Heart right ventricle (tissue), 16 donors: ENCODE results near the gene FOXP2. TPM values are rescaled to one million over a fixed set of nuclear protein-coding genes. Genes with fewer than 3 reads are reported as not detected.
"Not testable (repeated sequence)": the region's sequence is repeated elsewhere in the genome, so short reads cannot be mapped to it uniquely, and the experiment has no call there.

Source experiments
- ATAC-seq, 8 donors: fragments of 200-7000 bp; cut with Tn5 transposase; one replicate each; pipeline ENCODE4 v1.9.1; 2020; ENCODE audit warnings: mild to moderate bottlenecking in 8 of 8, moderate library complexity in 8 of 8, moderate number of reproducible peaks in 1 of 8
- DNase-seq, 2 donors: peaks; one replicate each; pipeline ENCODE4 v3.0.0-alpha.2; 2020
- H3K27ac ChIP-seq, 10 donors: fragments of 200-600 bp; sonication (generic) in 2 of 10; one replicate each; pipeline versions ENCODE4 v1.5.0 to v1.8.0; 2020 to 2022; ENCODE audit warnings: mild to moderate bottlenecking in 3 of 10
- H3K27me3 ChIP-seq, 7 donors: fragments of 200-600 bp; one replicate each; pipeline ENCODE4 v1.8.0; 2021 to 2022; ENCODE audit warnings: mild to moderate bottlenecking in 2 of 7
- H3K36me3 ChIP-seq, 9 donors: fragments of 200-600 bp; sonication (generic) in 1 of 9; one replicate each; pipeline versions ENCODE4 v1.5.0 to v1.8.0; 2020 to 2022; ENCODE audit warnings: mild to moderate bottlenecking in 2 of 9
- H3K4me1 ChIP-seq, 9 donors: fragments of 200-600 bp; sonication (generic) in 1 of 9; one replicate each; pipeline versions ENCODE4 v1.5.0 to v1.8.0; 2020 to 2022; ENCODE audit warnings: mild to moderate bottlenecking in 4 of 9
- H3K4me3 ChIP-seq, 10 donors: fragments of 200-600 bp; sonication (generic) in 2 of 10; one replicate each; pipeline versions ENCODE4 v1.5.0 to v1.8.0; 2020 to 2022; ENCODE audit warnings: mild to moderate bottlenecking in 7 of 10, moderate library complexity in 2 of 10
- H3K9me3 ChIP-seq, 11 donors: fragments of 200-600 bp in 10 of 11; sonication (generic) in 2 of 11; one replicate each; pipeline versions ENCODE4 v1.5.0 to v1.8.0; 2013 to 2022; ENCODE audit warnings: mild to moderate bottlenecking in 2 of 11, control low read depth in 1 of 11, moderate library complexity in 1 of 11
- CTCF ChIP-seq, 9 donors: fragments of 200-600 bp; sonication (generic) in 2 of 9; IDR thresholded peaks; one replicate each; pipeline versions ENCODE4 v1.5.0 to v1.8.0; 2021 to 2022; ENCODE audit warnings: antibody characterized with exemption in 9 of 9, mild to moderate bottlenecking in 5 of 9, moderate library complexity in 1 of 9
- WGBS, 2 donors: extraction: QIAGEN DNeasy Blood & Tissue Kit; methylation state at CpG; one replicate each; pipeline ENCODE4 v1.1.7; 2013; ENCODE audit warnings: inconsistent platforms in 1 of 2; 5-methylcytosine and 5-hydroxymethylcytosine counted together
- intact Hi-C, 10 donors: fragments of 100-400 bp; cut with DNase I; formaldehyde crosslinking; loops; one replicate each; pipeline versions ENCODE4 v1.11.1 to v1.14.2; 2022
- polyA plus RNA-seq, 2 donors: library from polyadenylated mRNA; stranded (reverse); fragments of 200-250 nt; gene quantifications; one replicate each; pipeline ENCODE4 v1.2.3, GENCODE V29; 2013
- total RNA-seq, 10 donors: library from RNA; stranded (reverse); fragmentation: NEBNext Ultra II Directional in 3 of 10; extraction: Animal tissue kit (Norgen Biotek cat#: 25700) in 3 of 10; gene quantifications; one replicate each; pipeline versions ENCODE4 v1.2.1 to v1.2.4, GENCODE V29; 2021 to 2023
- donor health status: Arrhythmogenic right ventricular cardiomyopathy.
- donor health status: ischemic (EF 13 %, LVEDD 7.1; RV severe dilation, severe dysfunction).
- donor health status: healthy with polysubstance abuse.
- donor health status: DM: no; HTN: yes; CAD: no.
- donor health status: DM: no; HTN: no; CAD: no.
- donor health status: ischemic (EF 25% LVEDD 6.9; RV normal size, moderate dysfunction).
- donor health status: ischemic (EF 25% LVEDD 5.7; RV mildly dilated, moderate dysfunction).
- donor health status: healthy.
- donor health status: DM: yes; HTN: yes; CAD: no.
- donor health status: Ischemic cardiomyopathy.
- donor health status: ischemic (EF 35%, LVEDD 5.7; RV mildly dilated, moderate dysfunction).
- donor health status: nonischemic (EF 11% LVEDD 7.7; RV severe dilation, severe dysfunction).
- donor health status: DM: yes; HTN: yes; CAD: no.
- donor health status: PGD.
- donor health status: ischemic (EF 29% LVEDD 5.4; RV normal size, mild dysfunction).
- donor health status: nonischemic (EF 23%, LVEDD 6.1; RV moderate dilation, normal function).

Gene FOXP2
- total and polyA plus RNA-seq, 12 donors: 0.16 to 4.7 (median 1.9) TPM

- 65 to 80% methylated on average over 3 of the region's 3 CpGs for WGBS, 2 donors
- intact Hi-C loops: no loop called here
- no peak for ATAC-seq
- TF ChIP-seq CTCF (IDR thresholded peaks at IDR 0.05): no peak
- Histone ChIP-seq H3K27me3 (no peaks in the 10 kb centered on the region), H3K4me3 (no peak overlapping the region), H3K27ac (no peak overlapping the region), H3K36me3 (no peaks in the 10 kb centered on the region), H3K9me3 (no peaks in the 10 kb centered on the region), H3K4me1 (no peaks in the 10 kb centered on the region)
- no peak for DNase-seq
Observed at GRCh38 chr7:114432703-114433102, 18.1 kb downstream of the FOXP2 start.

- no peak for ATAC-seq
- 84% methylated on average over 5 of the region's 5 CpGs for WGBS, 2 donors
- no peak for TF ChIP-seq CTCF (IDR thresholded peaks at IDR 0.05)
- intact Hi-C loops: no loop called here
- no peaks in the 10 kb centered on the region for H3K36me3 ChIP-seq
- H3K9me3 ChIP-seq: peaks cover 0 to 13% (median 0%) of the 10 kb centered on the region in 11 donors
- no peaks in the 10 kb centered on the region for H3K4me1 ChIP-seq
- no peak overlapping the region for H3K27ac ChIP-seq
- no peak for DNase-seq
- H3K27me3 ChIP-seq: no peaks in the 10 kb centered on the region
- no peak overlapping the region for H3K4me3 ChIP-seq
Observed at GRCh38 chr7:114439581-114439980, 25.0 kb downstream of the FOXP2 start.

GRCh38 chr7:114440927-114441326 is 26.3 kb downstream of the FOXP2 start:
- DNase-seq, intact Hi-C loops, ATAC-seq, H3K4me3 ChIP-seq, H3K27ac ChIP-seq, H3K36me3 ChIP-seq, H3K4me1 ChIP-seq, H3K27me3 ChIP-seq: not testable (repeated sequence)
- WGBS, 2 donors: 90 to 94% methylated on average over 4 of the region's 4 CpGs
- H3K9me3 ChIP-seq: peaks cover 0 to 13% (median 0%) of the 10 kb centered on the region in 11 donors

- no peaks in the 10 kb centered on the region for H3K36me3 ChIP-seq
- no peak for TF ChIP-seq CTCF (IDR thresholded peaks at IDR 0.05)
- WGBS, 2 donors: 50 to 62% methylated on average over 2 of the region's 2 CpGs
- no peaks in the 10 kb centered on the region for H3K4me1 ChIP-seq
- peaks cover 0 to 13% (median 0%) of the 10 kb centered on the region in 11 donors for H3K9me3 ChIP-seq
- intact Hi-C loops: no loop called here
- ATAC-seq (no peak), DNase-seq (no peak)
- H3K27me3 ChIP-seq: no peaks in the 10 kb centered on the region
- no peak overlapping the region for H3K27ac ChIP-seq
- H3K4me3 ChIP-seq: no peak overlapping the region
Observed at GRCh38 chr7:114444196-114444595, 29.6 kb downstream of the FOXP2 start.

GRCh38 chr7:114450431-114450830 is 35.8 kb downstream of the FOXP2 start:
- H3K27ac ChIP-seq: no peak overlapping the region
- WGBS, 2 donors: 80 to 85% methylated on average over 2 of the region's 2 CpGs
- H3K4me3 ChIP-seq: no peak overlapping the region
- intact Hi-C loops: no loop called here
- H3K4me1 ChIP-seq: no peaks in the 10 kb centered on the region
- H3K27me3 ChIP-seq: no peaks in the 10 kb centered on the region
- ATAC-seq (no peak), DNase-seq (no peak)
- H3K36me3 ChIP-seq: no peaks in the 10 kb centered on the region
- H3K9me3 ChIP-seq: no peaks in the 10 kb centered on the region
- no peak for TF ChIP-seq CTCF (IDR thresholded peaks at IDR 0.05)
